Trophoblast cell (in vitro differentiated cells and primary cell): ENCODE measurements around the gene TRIP12.

ENCODE experiments used
- DNase-seq, 2 donors: peaks; one replicate each; pipeline ENCODE4 v3.0.0-alpha.2; 2016
- H2AFZ ChIP-seq: 2 replicates; pipeline ENCODE4 v1.6.1; 2013; ENCODE audit warnings: low read length, moderate library complexity, mild to moderate bottlenecking; ENCODE audit not compliant: insufficient read depth, poor library complexity
- H2AK5ac ChIP-seq: 2 replicates; pipeline ENCODE4 v1.6.1; 2013; ENCODE audit warnings: mild to moderate bottlenecking, low read length
- H2BK120ac ChIP-seq: 2 replicates; pipeline ENCODE4 v1.6.1; 2013; ENCODE audit warnings: low read length, mild to moderate bottlenecking, moderate library complexity; ENCODE audit not compliant: insufficient read depth, poor library complexity
- H2BK12ac ChIP-seq: 2 replicates; pipeline ENCODE4 v1.6.1; 2013; ENCODE audit warnings: mild to moderate bottlenecking, low read length, moderate library complexity
- H2BK5ac ChIP-seq: 2 replicates; pipeline ENCODE4 v1.6.1; 2013; ENCODE audit warnings: low read length, low read depth, moderate library complexity, mild to moderate bottlenecking; ENCODE audit not compliant: poor library complexity
- H3K14ac ChIP-seq: 2 replicates; pipeline ENCODE4 v1.6.1; 2013; ENCODE audit warnings: mild to moderate bottlenecking, low read length
- H3K18ac ChIP-seq: 2 replicates; pipeline ENCODE4 v1.6.1; 2013; ENCODE audit warnings: mild to moderate bottlenecking, low read length
- H3K23ac ChIP-seq: 2 replicates; pipeline ENCODE4 v1.6.1; 2013; ENCODE audit warnings: low read length
- H3K27ac ChIP-seq: 2 replicates; pipeline ENCODE4 v1.5.1; 2013; ENCODE audit warnings: low read depth, mild to moderate bottlenecking, inconsistent platforms, low read length, moderate library complexity
- H3K27me3 ChIP-seq: 2 replicates; pipeline ENCODE4 v1.6.1; 2013; ENCODE audit warnings: inconsistent platforms, mild to moderate bottlenecking, low read length, moderate library complexity; ENCODE audit not compliant: insufficient read depth
- H3K36me3 ChIP-seq, 2 experiments: 1 replicate in 1 of 2; 2 replicates in 1 of 2; pipeline ENCODE4 v1.6.1; 2013; ENCODE audit warnings: low read length in 2 of 2, mild to moderate bottlenecking in 2 of 2, moderate library complexity in 1 of 2; ENCODE audit not compliant: insufficient read depth in 2 of 2, control insufficient read depth in 1 of 2
- H3K4ac ChIP-seq: 2 replicates; pipeline ENCODE4 v1.6.1; 2013; ENCODE audit warnings: low read depth, mild to moderate bottlenecking, low read length, moderate library complexity
- H3K4me1 ChIP-seq, 2 experiments: 1 replicate in 1 of 2; 2 replicates in 1 of 2; pipeline ENCODE4 v1.6.1; 2013; ENCODE audit warnings: low read length in 2 of 2, mild to moderate bottlenecking in 2 of 2, moderate library complexity in 1 of 2; ENCODE audit not compliant: insufficient read depth in 2 of 2, control insufficient read depth in 1 of 2
- H3K4me2 ChIP-seq: 2 replicates; pipeline ENCODE4 v1.6.1; 2013; ENCODE audit warnings: inconsistent platforms, mild to moderate bottlenecking, low read length, moderate library complexity
- H3K4me3 ChIP-seq: 2 replicates; pipeline ENCODE4 v1.5.1; 2013; ENCODE audit warnings: mild to moderate bottlenecking, low read depth, low read length, inconsistent platforms
- H3K79me1 ChIP-seq: one replicate; pipeline ENCODE4 v1.6.1; 2013; ENCODE audit warnings: low read length
- H3K79me2 ChIP-seq: 2 replicates; pipeline ENCODE4 v1.6.1; 2013; ENCODE audit warnings: low read length, mild to moderate bottlenecking; ENCODE audit not compliant: control insufficient read depth, insufficient read depth, poor library complexity
- H3K9ac ChIP-seq: 2 replicates; pipeline ENCODE4 v1.6.1; 2013; ENCODE audit warnings: mild to moderate bottlenecking, low read length
- H3K9me3 ChIP-seq: 2 replicates; pipeline ENCODE4 v1.6.1; 2013; ENCODE audit warnings: low read depth, mild to moderate bottlenecking, control low read depth, inconsistent platforms, low read length; ENCODE audit not compliant: insufficient read depth
- H4K12ac ChIP-seq: 2 replicates; pipeline ENCODE4 v1.6.1; 2013; ENCODE audit warnings: low read depth, mild to moderate bottlenecking, low read length, moderate library complexity
- H4K8ac ChIP-seq: 2 replicates; pipeline ENCODE4 v1.6.1; 2013; ENCODE audit warnings: low read depth, mild to moderate bottlenecking, low read length, moderate library complexity
- H4K91ac ChIP-seq: one replicate; pipeline ENCODE4 v1.6.1; 2013; ENCODE audit warnings: low read depth, mild to moderate bottlenecking, low read length, moderate library complexity
- WGBS: extraction: QIAGEN DNeasy Blood & Tissue Kit; methylation state at CpG from one replicate; pipeline ENCODE4 v1.1.7; 2013; ENCODE audit warnings: missing lambda C conversion rate; ENCODE audit not compliant: insufficient read length, insufficient coverage; ENCODE audit errors: extremely low coverage; 5-methylcytosine and 5-hydroxymethylcytosine counted together

Gene TRIP12

GRCh38 chr2:229802785-229803184 lies 119.0 kb downstream of the TRIP12 start:
- Histone ChIP-seq H3K23ac (no peak overlapping the region), H3K4me3 (no peak overlapping the region), H3K4me1 (no peaks in the 10 kb centered on the region), H3K18ac (no peak overlapping the region), H4K12ac (no peak overlapping the region), H3K9me3 (no peaks in the 10 kb centered on the region), H2BK5ac (no peak overlapping the region), H2BK120ac (no peak overlapping the region), H3K27ac (no peak overlapping the region), H3K36me3 (peaks cover 10 to 26% of the 10 kb centered on the region in 2 experiments), H3K9ac (no peak overlapping the region), H2AK5ac (no peak overlapping the region), H3K27me3 (no peaks in the 10 kb centered on the region), H2BK12ac (no peak overlapping the region), H4K91ac (no peak overlapping the region), H3K4ac (no peak overlapping the region), H3K79me1 (no peaks in the 10 kb centered on the region), H4K8ac (no peak overlapping the region), H3K79me2 (no peaks in the 10 kb centered on the region), H3K14ac (no peak overlapping the region), H3K4me2 (no peak overlapping the region), H2AFZ (no peak overlapping the region)
- no peak for DNase-seq
- no CpG with 5 or more reads among the region's 5 CpGs for WGBS

GRCh38 chr2:229800997-229801754 lies 120.6 kb downstream of the TRIP12 start:
- H3K36me3 ChIP-seq, result peaks cover 8 to 23% of the 10 kb centered on the region in 2 experiments
- H3K4me2 ChIP-seq, result no peak overlapping the region
- no peak overlapping the region for H4K12ac ChIP-seq
- H3K4me3 ChIP-seq, result no peak overlapping the region
- H3K18ac ChIP-seq, result no peak overlapping the region
- no peak overlapping the region for H2BK120ac ChIP-seq
- no peak overlapping the region for H2AK5ac ChIP-seq
- no peaks in the 10 kb centered on the region for H3K27me3 ChIP-seq
- H3K23ac ChIP-seq, result no peak overlapping the region
- H3K79me2 ChIP-seq, result no peaks in the 10 kb centered on the region
- no peaks in the 10 kb centered on the region for H3K9me3 ChIP-seq
- H3K14ac ChIP-seq, result no peak overlapping the region
- H3K9ac ChIP-seq, result no peak overlapping the region
- no peak overlapping the region for H3K27ac ChIP-seq
- H2AFZ ChIP-seq, result no peak overlapping the region
- H4K91ac ChIP-seq, result no peak overlapping the region
- peak overlapping the region; percentile 59 for H2BK5ac ChIP-seq
- no peaks in the 10 kb centered on the region for H3K4me1 ChIP-seq
- H2BK12ac ChIP-seq, result no peak overlapping the region
- peak; percentile 54 to 69 for DNase-seq
- peak overlapping the region; percentile 56 for H4K8ac ChIP-seq
- no peaks in the 10 kb centered on the region for H3K79me1 ChIP-seq
- H3K4ac ChIP-seq, result no peak overlapping the region

GRCh38 chr2:229798446-229799155 lies 123.2 kb downstream of the TRIP12 start:
- H3K27me3 ChIP-seq, result no peaks in the 10 kb centered on the region
- no peak overlapping the region for H4K91ac ChIP-seq
- H4K8ac ChIP-seq, result no peak overlapping the region
- no peak overlapping the region for H3K4me2 ChIP-seq
- H3K14ac ChIP-seq, result no peak overlapping the region
- H2BK5ac ChIP-seq, result no peak overlapping the region
- no peak overlapping the region for H4K12ac ChIP-seq
- no CpG with 5 or more reads among the region's 5 CpGs for WGBS
- peaks cover 11 to 27% of the 10 kb centered on the region in 2 experiments for H3K36me3 ChIP-seq
- no peaks in the 10 kb centered on the region for H3K79me2 ChIP-seq
- no peak overlapping the region for H3K23ac ChIP-seq
- H2BK12ac ChIP-seq, result no peak overlapping the region
- H3K4me1 ChIP-seq, result no peaks in the 10 kb centered on the region
- no peak overlapping the region for H3K9ac ChIP-seq
- no peak overlapping the region for H2AFZ ChIP-seq
- no peak overlapping the region for H3K27ac ChIP-seq
- H3K4ac ChIP-seq, result no peak overlapping the region
- H3K18ac ChIP-seq, result no peak overlapping the region
- H2BK120ac ChIP-seq, result no peak overlapping the region
- H3K9me3 ChIP-seq, result no peaks in the 10 kb centered on the region
- no peaks in the 10 kb centered on the region for H3K79me1 ChIP-seq
- H2AK5ac ChIP-seq, result no peak overlapping the region
- no peak overlapping the region for H3K4me3 ChIP-seq
- DNase-seq, result no peak

DNA sequence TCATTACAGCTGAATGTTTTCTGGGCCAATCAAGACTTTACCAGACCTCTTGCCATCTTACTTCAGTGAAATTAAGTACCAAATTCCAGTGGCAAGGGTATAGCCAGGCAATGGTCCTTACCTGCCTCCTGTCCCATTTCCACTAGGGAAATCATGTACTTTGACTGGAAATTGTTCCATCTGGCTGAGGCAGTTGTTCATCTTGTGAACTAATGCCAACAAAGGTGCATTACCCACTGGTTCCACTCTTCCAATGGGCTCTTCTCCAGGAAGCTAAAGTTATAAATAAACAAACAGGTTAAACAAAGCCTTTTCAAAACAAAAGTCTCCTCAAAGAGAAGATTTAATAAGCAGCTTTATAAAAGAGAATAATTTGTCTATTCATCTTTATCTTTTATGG lies 126.8 kb downstream of the TRIP12 start:
- DNase-seq, result no peak
- no peak overlapping the region for H3K4me2 ChIP-seq
- H2AFZ ChIP-seq, result no peak overlapping the region
- no peak overlapping the region for H4K8ac ChIP-seq
- H4K12ac ChIP-seq, result no peak overlapping the region
- no peaks in the 10 kb centered on the region for H3K79me1 ChIP-seq
- no peak overlapping the region for H2BK5ac ChIP-seq
- H3K9me3 ChIP-seq, result no peaks in the 10 kb centered on the region
- no peaks in the 10 kb centered on the region for H3K27me3 ChIP-seq
- H3K4ac ChIP-seq, result no peak overlapping the region
- no peak overlapping the region for H4K91ac ChIP-seq
- no peak overlapping the region for H3K23ac ChIP-seq
- no peak overlapping the region for H3K18ac ChIP-seq
- H2BK120ac ChIP-seq, result no peak overlapping the region
- no peaks in the 10 kb centered on the region for H3K79me2 ChIP-seq
- no peak overlapping the region for H3K9ac ChIP-seq
- H3K14ac ChIP-seq, result no peak overlapping the region
- H2BK12ac ChIP-seq, result no peak overlapping the region
- H3K27ac ChIP-seq, result no peak overlapping the region
- no peak overlapping the region for H3K4me3 ChIP-seq
- peaks cover 8 to 29% of the 10 kb centered on the region in 2 experiments for H3K36me3 ChIP-seq
- H3K4me1 ChIP-seq, result no peaks in the 10 kb centered on the region
- no peak overlapping the region for H2AK5ac ChIP-seq
